ENCODE measurements around the gene PIGW. TPM values are rescaled to one million over a fixed set of nuclear protein-coding genes. Genes with fewer than 3 reads are reported as not detected.

The PIGW gene
- total RNA-seq, 1 donor from 2014 or later: 7.6 TPM

GRCh38 chr17:36545077-36545464 is 10.3 kb downstream of the PIGW start:
- DNase-seq (ENCODE audit: low read depth in 2 of 2): no peak

- peak; percentile 92 to 97 for DNase-seq (ENCODE audit: low read depth in 2 of 2)
Measured at GRCh38 chr17:36545465-36546417, 11.0 kb downstream of the PIGW start.

GRCh38 chr17:36546418-36547093 is 11.8 kb downstream of the PIGW start:
- DNase-seq (ENCODE audit: low read depth in 2 of 2): peak in 1 of 2 donors; percentile 59

- DNase-seq (ENCODE audit: low read depth in 2 of 2): no peak
Measured at GRCh38 chr17:36547776-36548175, 13.0 kb downstream of the PIGW start.

GRCh38 chr17:36550491-36551417 is 16.0 kb downstream of the PIGW start:
- no peak for DNase-seq (ENCODE audit: low read depth in 2 of 2)

- DNase-seq (ENCODE audit: low read depth in 2 of 2): no peak
Measured at GRCh38 chr17:36553459-36553858, 18.7 kb downstream of the PIGW start.

GRCh38 chr17:36566081-36566480 is 31.3 kb downstream of the PIGW start:
- no peak for DNase-seq (ENCODE audit: low read depth in 2 of 2)

- DNase-seq (ENCODE audit: low read depth in 2 of 2): no peak
Measured at GRCh38 chr17:36575028-36575427, 40.2 kb downstream of the PIGW start.

GRCh38 chr17:36576793-36577192 is 42.0 kb downstream of the PIGW start:
- no peak for DNase-seq (ENCODE audit: low read depth in 2 of 2)

- no peak for DNase-seq (ENCODE audit: low read depth in 2 of 2)
Measured at GRCh38 chr17:36578671-36579070, 43.9 kb downstream of the PIGW start.

- DNase-seq (ENCODE audit: low read depth in 2 of 2): no peak
Measured at GRCh38 chr17:36583787-36584186, 49.0 kb downstream of the PIGW start.

- no peak for DNase-seq (ENCODE audit: low read depth in 2 of 2)
Measured at GRCh38 chr17:36586138-36586537, 51.4 kb downstream of the PIGW start.

Other genes with a start within 250 kb of the PIGW start
- not detected in 2 replicates for gene TBC1D3G, start 211.1 kb upstream of the PIGW start, total RNA-seq
- gene TBC1D3H, start 146.6 kb upstream of the PIGW start, total RNA-seq: not detected in 2 replicates
- 21.7 and 22.9 TPM in 2 replicates for gene ZNHIT3, start 48.3 kb upstream of the PIGW start, total RNA-seq
- gene MYO19, start 119 bp upstream of the PIGW start, total RNA-seq: 30.8 and 31.7 TPM in 2 replicates
- 29.7 and 40.6 TPM in 2 replicates for gene GGNBP2, start 9.9 kb downstream of the PIGW start, total RNA-seq
- gene DHRS11, start 56.9 kb downstream of the PIGW start, total RNA-seq: 6.9 and 7.7 TPM in 2 replicates
- gene MRM1, start 66.6 kb downstream of the PIGW start, total RNA-seq: 2.4 and 4.0 TPM in 2 replicates

Measured in dermis microvascular lymphatic vessel endothelial cell (primary cell).